Measurements from ENCODE around the gene ZBED5. TPM values are rescaled to one million over a fixed set of nuclear protein-coding genes. Genes with fewer than 3 reads are reported as not detected.

Gene ZBED5
- total and polyA plus RNA-seq, 2 of the 4 experiments (the other 2 are of a cell fraction), result 28.2 to 30.8 TPM

GRCh38 chr11:10808553-10809372 is 49.1 kb downstream of the ZBED5 start, which contains the start of gene EIF4G2:
Gene EIF4G2 (minus strand): TSS chr11:10808926.
- peaks cover 4% of the 10 kb centered on the region for H3K4me1 ChIP-seq (ENCODE audit: control insufficient read depth, insufficient read depth, low read length)
- peak within 1 kb of the TSS; percentile 100 for H2AK9ac ChIP-seq (replicated peaks; ENCODE audit: low read depth, low read length, poor library complexity)
- H2BK15ac ChIP-seq (ENCODE audit: low read depth, low read length), result peak within 1 kb of the TSS; percentile 57; the same call in 1 of the 3 replicates
- TSS peak; percentile 16 for BruUV-seq (replicated peaks)
- WGBS, 2 experiments (ENCODE audit: extremely low coverage in 2 of 2, insufficient read length in 1 of 2), result 1% methylated on average over 44 of the region's 65 CpGs; no CpG with 5 or more reads in 1 of the 2 experiments
- peak within 1 kb of the TSS; percentile 100 for H3K9ac ChIP-seq (ENCODE audit: low read depth, low read length)
- H3K27ac ChIP-seq (ENCODE audit: insufficient read depth, low read length), result peak within 1 kb of the TSS; percentile 99
- H3K27me3 ChIP-seq (ENCODE audit: control insufficient read depth, insufficient read depth, low read length), result no peaks in the 10 kb centered on the region
- ChIA-PET CTCF (interaction anchor here (0.6 to 1.1 kb wide), 3 partner anchors 14 to 92 kb away, joined by 3 to 4 read pairs (median 3); no protein-coding TSS in a partner anchor), POLR2A (ENCODE audit: unreplicated experiment) (interaction anchor here (0.6 to 1.8 kb wide), 14 partner anchors 10 to 125 kb away, joined by 3 to 11 read pairs (median 4); partner anchors contain the start of gene ZBED5)
- peak within 1 kb of the TSS; percentile 96 for H3K4me3 ChIP-seq (ENCODE audit: insufficient read depth, low read depth, low read length)
- dilution Hi-C loops (cut with HindIII; ENCODE audit: low sequenced_read_pairs, unreplicated experiment), result no loop called here
- H2BK5ac ChIP-seq (ENCODE audit: low read depth, low read length, poor library complexity, severe bottlenecking), result peak within 1 kb of the TSS; percentile 98
- peak within 1 kb of the TSS; percentile 100 for H3K14ac ChIP-seq (replicated peaks; ENCODE audit: low read depth, low read length)
- peak within 1 kb of the TSS; percentile 91 for H3K18ac ChIP-seq (ENCODE audit: low read depth, low read length)
- H3K79me1 ChIP-seq (ENCODE audit: low read depth in 1 of 2, low read length in 2 of 2), result peaks cover 16 to 35% of the 10 kb centered on the region in 2 experiments
- no peaks in the 10 kb centered on the region for H3K9me3 ChIP-seq (ENCODE audit: control insufficient read depth, insufficient read depth, low read length)
- intact Hi-C loops (cut with micrococcal nuclease), result loop anchor here (1.0 to 5.0 kb wide), 4 partner anchors 50 to 214 kb away; partner anchors contain the start of gene ZBED5
- DNase-seq (peak; percentile 99), ATAC-seq (ENCODE audit: low read depth) (peak; percentile 95)
- H4K5ac ChIP-seq (ENCODE audit: low read depth, low read length), result peak within 1 kb of the TSS; percentile 93
- peaks cover 26% of the 10 kb centered on the region for H3K36me3 ChIP-seq (ENCODE audit: control insufficient read depth, insufficient read depth, low read length)
- peak within 1 kb of the TSS; percentile 99 for H2AK5ac ChIP-seq (ENCODE audit: low read depth, low read length)
- H3K9me1 ChIP-seq (ENCODE audit: insufficient read depth, low read length), result no peaks in the 10 kb centered on the region
- in situ Hi-C loops (cut with MboI; ENCODE audit: low sequenced_read_pairs), result no loop called here
- peak within 1 kb of the TSS; percentile 97 for H4K8ac ChIP-seq (ENCODE audit: low read depth in 2 of 2, low read length in 2 of 2)
- H3K4me2 ChIP-seq (ENCODE audit: low read depth, low read length), result peak within 1 kb of the TSS; percentile 96
- peak within 1 kb of the TSS; percentile 94 for H2AFZ ChIP-seq (replicated peaks; ENCODE audit: low read length, poor library complexity)
- peak within 1 kb of the TSS; percentile 99 for H3K23ac ChIP-seq (ENCODE audit: low read depth, low read length)
- H4K20me1 ChIP-seq (ENCODE audit: insufficient read depth, low read length), result peaks cover 48% of the 10 kb centered on the region
- H4K91ac ChIP-seq (ENCODE audit: insufficient read depth, low read depth, low read length), result peak within 1 kb of the TSS; percentile 97
- TF ChIP-seq RAD21 (IDR thresholded peaks at IDR 0.05; ENCODE audit: low read length), result no peak; the same call in 1 of the 2 replicates
- peak; percentile 54 for TF ChIP-seq CEBPB (IDR thresholded peaks at IDR 0.05; ENCODE audit: low read depth, low read length)
- peak; percentile 78; the same call in 1 of the 2 replicates for TF ChIP-seq MXI1 (IDR thresholded peaks at IDR 0.05; ENCODE audit: borderline replicate concordance, low read depth, low read length)
- no peak for TF ChIP-seq BHLHE40 (IDR thresholded peaks at IDR 0.05; ENCODE audit: low read depth, low read length)
- TF ChIP-seq FOS (IDR thresholded peaks at IDR 0.05; ENCODE audit: low read depth, low read length), result no peak
- peak; percentile 100 for TF ChIP-seq POLR2A (IDR thresholded peaks at IDR 0.05; ENCODE audit: low read depth, low read length)
- TF ChIP-seq USF2 (IDR thresholded peaks at IDR 0.05; ENCODE audit: low read depth, low read length), result no peak
- TF ChIP-seq RFX5 (IDR thresholded peaks at IDR 0.05; ENCODE audit: low read depth, low read length), result no peak
- TF ChIP-seq MAFK (IDR thresholded peaks at IDR 0.05; ENCODE audit: low read depth, low read length), result no peak
- peak; percentile 25; the same call in 1 of the 2 replicates for TF ChIP-seq CHD1 (IDR thresholded peaks at IDR 0.05; ENCODE audit: low read depth, low read length)
- TF ChIP-seq MAZ (IDR thresholded peaks at IDR 0.05; ENCODE audit: borderline replicate concordance, low read depth, low read length), result no peak
- TF ChIP-seq CTCF (conservative IDR thresholded peaks at IDR 0.05; ENCODE audit: low read depth, low read length), result no peak
- peak; percentile 15; the same call in 1 of the 2 replicates for TF ChIP-seq SMC3 (IDR thresholded peaks at IDR 0.05; ENCODE audit: low read depth, low read length)
- peak within 1 kb of the TSS; percentile 97 for H3K56ac ChIP-seq (ENCODE audit: extremely low read depth, insufficient read depth, low read length)
- peak within 1 kb of the TSS; percentile 53 for H2BK20ac ChIP-seq (ENCODE audit: low read depth, low read length)
- peak within 1 kb of the TSS; percentile 100 for H3K4ac ChIP-seq (ENCODE audit: low read depth, low read length)
- H2BK120ac ChIP-seq (ENCODE audit: low read depth, low read length), result peak within 1 kb of the TSS; percentile 91
